ENCODE data around the gene LPA. TPM values are rescaled to one million over a fixed set of nuclear protein-coding genes. Genes with fewer than 3 reads are reported as not detected.
"Not testable (repeated sequence)": the region's sequence is repeated elsewhere in the genome, so short reads cannot be mapped to it uniquely, and the experiment has no call there.

Gene LPA
- polyA plus RNA-seq, 2 of the 4 experiments (the other 2 are of a cell fraction) = not detected

GRCh38 chr6:160690458-160690857 is 26.4 kb upstream of the LPA start:
- TF ChIP-seq JUN (IDR thresholded peaks at IDR 0.05) (no peak), TP53 (CRISPR knock-in tag; IDR thresholded peaks at IDR 0.05) (no peak), HOXA7 (CRISPR knock-in tag; IDR thresholded peaks at IDR 0.05) (no peak), CEBPB (IDR thresholded peaks at IDR 0.05) (no peak), EP300 (IDR thresholded peaks at IDR 0.05) (no peak)
- 20% methylated on average over 3 of the region's 9 CpGs for WGBS (ENCODE audit: missing lambda C conversion rate)
- H3K27ac ChIP-seq = no peak overlapping the region
- POLR2A ChIA-PET = no interaction called here
- no peaks in the 10 kb centered on the region for H3K4me1 ChIP-seq
- H3K4me3 ChIP-seq = no peak overlapping the region
- no peaks in the 10 kb centered on the region for H3K9me3 ChIP-seq
- DNase-seq (ENCODE audit: low read depth in 1 of 2, low spot score in 1 of 2) = no peak
- CTCF ChIA-PET = no interaction called here
- no peak overlapping the region for H3K4me2 ChIP-seq
- FAIRE-seq = no peak
- no peak for ATAC-seq

DNA sequence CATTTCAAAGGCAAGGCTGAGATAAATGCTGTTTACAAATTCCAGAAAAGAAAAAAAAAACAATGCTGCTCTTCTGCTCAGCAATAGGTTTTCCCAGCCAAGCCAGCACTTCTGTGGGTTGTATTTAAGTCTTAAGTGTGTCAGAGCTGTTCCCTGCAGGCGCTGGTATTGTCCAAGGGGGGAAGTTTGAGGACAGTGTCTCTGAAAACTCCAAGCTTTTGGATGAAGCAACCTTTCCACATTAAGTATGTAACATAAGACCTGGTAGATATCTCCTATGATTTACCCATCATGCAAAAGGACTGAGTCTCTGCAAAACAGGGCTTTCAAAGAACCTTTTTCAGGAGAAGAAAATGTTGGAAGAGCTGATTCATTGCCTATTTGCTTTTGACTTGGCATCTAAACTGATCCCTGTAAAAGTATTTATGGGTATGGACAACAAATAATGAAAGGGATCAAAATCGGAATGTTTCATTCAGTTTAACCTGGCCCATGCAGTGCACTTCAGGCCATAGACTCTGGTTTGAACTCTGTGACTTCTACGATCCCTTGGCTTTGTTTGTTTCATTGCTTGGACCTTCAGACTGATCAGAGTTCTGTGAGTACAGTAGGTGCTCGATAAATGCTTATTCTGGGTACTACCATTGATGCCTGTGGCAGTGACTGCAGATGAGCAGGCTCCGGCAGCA is 21.8 kb upstream of the LPA start:
- Histone ChIP-seq H3K9me3 (no peaks in the 10 kb centered on the region), H3K4me2 (no peak overlapping the region), H3K4me3 (no peak overlapping the region), H3K27ac (no peak overlapping the region), H3K4me1 (no peaks in the 10 kb centered on the region)
- ATAC-seq = no peak
- ChIA-PET POLR2A (no interaction called here), CTCF (no interaction called here)
- no peak for FAIRE-seq
- 19% methylated on average over 5 of the region's 5 CpGs for WGBS (ENCODE audit: missing lambda C conversion rate)
- TF ChIP-seq NFE2L2 (conservative IDR thresholded peaks at IDR 0.05; ENCODE audit: low read length) (no peak), ZFP36 (IDR thresholded peaks at IDR 0.05; ENCODE audit: borderline replicate concordance, partially characterized antibody) (no peak), EP300 (IDR thresholded peaks at IDR 0.05) (no peak), MYC (IDR thresholded peaks at IDR 0.05; ENCODE audit: borderline replicate concordance, low read length) (no peak), ELK1 (IDR thresholded peaks at IDR 0.05; ENCODE audit: low read depth, low read length) (no peak), HOXB13 (CRISPR knock-in tag; IDR thresholded peaks at IDR 0.05; ENCODE audit: low read depth) (no peak), PHF8 (IDR thresholded peaks at IDR 0.05; ENCODE audit: borderline replicate concordance, low read depth) (no peak), RAD21 (conservative IDR thresholded peaks at IDR 0.05 in 1 of 2, IDR thresholded peaks at IDR 0.05 in 1 of 2) (no peak), RCOR1 (IDR thresholded peaks at IDR 0.05; ENCODE audit: low read depth, low read length) (no peak), HOXB5 (CRISPR knock-in tag; IDR thresholded peaks at IDR 0.05) (no peak), GATA3 (IDR thresholded peaks at IDR 0.05; ENCODE audit: borderline replicate concordance) (no peak), HDAC2 (IDR thresholded peaks at IDR 0.05) (no peak), CBX8 (IDR thresholded peaks at IDR 0.05) (no peak), SMC3 (IDR thresholded peaks at IDR 0.05) (no peak), SREBF2 (IDR thresholded peaks at IDR 0.05) (no peak), TP53 (CRISPR knock-in tag; IDR thresholded peaks at IDR 0.05) (no peak)
- TF ChIP-seq, protein P1, sequence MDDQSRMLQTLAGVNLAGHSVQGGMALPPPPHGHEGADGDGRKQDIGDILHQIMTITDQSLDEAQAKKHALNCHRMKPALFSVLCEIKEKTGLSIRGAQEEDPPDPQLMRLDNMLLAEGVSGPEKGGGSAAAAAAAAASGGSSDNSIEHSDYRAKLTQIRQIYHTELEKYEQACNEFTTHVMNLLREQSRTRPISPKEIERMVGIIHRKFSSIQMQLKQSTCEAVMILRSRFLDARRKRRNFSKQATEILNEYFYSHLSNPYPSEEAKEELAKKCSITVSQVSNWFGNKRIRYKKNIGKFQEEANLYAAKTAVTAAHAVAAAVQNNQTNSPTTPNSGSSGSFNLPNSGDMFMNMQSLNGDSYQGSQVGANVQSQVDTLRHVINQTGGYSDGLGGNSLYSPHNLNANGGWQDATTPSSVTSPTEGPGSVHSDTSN (IDR thresholded peaks at IDR 0.05) = no peak
- TF ChIP-seq, protein P2, sequence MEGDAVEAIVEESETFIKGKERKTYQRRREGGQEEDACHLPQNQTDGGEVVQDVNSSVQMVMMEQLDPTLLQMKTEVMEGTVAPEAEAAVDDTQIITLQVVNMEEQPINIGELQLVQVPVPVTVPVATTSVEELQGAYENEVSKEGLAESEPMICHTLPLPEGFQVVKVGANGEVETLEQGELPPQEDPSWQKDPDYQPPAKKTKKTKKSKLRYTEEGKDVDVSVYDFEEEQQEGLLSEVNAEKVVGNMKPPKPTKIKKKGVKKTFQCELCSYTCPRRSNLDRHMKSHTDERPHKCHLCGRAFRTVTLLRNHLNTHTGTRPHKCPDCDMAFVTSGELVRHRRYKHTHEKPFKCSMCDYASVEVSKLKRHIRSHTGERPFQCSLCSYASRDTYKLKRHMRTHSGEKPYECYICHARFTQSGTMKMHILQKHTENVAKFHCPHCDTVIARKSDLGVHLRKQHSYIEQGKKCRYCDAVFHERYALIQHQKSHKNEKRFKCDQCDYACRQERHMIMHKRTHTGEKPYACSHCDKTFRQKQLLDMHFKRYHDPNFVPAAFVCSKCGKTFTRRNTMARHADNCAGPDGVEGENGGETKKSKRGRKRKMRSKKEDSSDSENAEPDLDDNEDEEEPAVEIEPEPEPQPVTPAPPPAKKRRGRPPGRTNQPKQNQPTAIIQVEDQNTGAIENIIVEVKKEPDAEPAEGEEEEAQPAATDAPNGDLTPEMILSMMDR (IDR thresholded peaks at IDR 0.05) = no peak
- TF ChIP-seq, protein P3, sequence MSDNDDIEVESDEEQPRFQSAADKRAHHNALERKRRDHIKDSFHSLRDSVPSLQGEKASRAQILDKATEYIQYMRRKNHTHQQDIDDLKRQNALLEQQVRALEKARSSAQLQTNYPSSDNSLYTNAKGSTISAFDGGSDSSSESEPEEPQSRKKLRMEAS (IDR thresholded peaks at IDR 0.05) = no peak
- no peak for DNase-seq (ENCODE audit: low read depth in 1 of 2, low spot score in 1 of 2)

- H3K9me3 ChIP-seq; H3K4me3 ChIP-seq; CTCF ChIA-PET; H3K4me2 ChIP-seq; ATAC-seq; DNase-seq (ENCODE audit: low read depth in 1 of 2, low spot score in 1 of 2); FAIRE-seq; H3K4me1 ChIP-seq; H3K27ac ChIP-seq; POLR2A ChIA-PET: not testable (repeated sequence)
- WGBS (ENCODE audit: missing lambda C conversion rate) = 59% methylated on average over 19 of the region's 32 CpGs
These were observed 21.2 kb upstream of the LPA start for GRCh38 chr6:160685101-160685761.

Data from A549 (cell line).